Measurements from ENCODE around the gene PPP1R17.

DNA sequence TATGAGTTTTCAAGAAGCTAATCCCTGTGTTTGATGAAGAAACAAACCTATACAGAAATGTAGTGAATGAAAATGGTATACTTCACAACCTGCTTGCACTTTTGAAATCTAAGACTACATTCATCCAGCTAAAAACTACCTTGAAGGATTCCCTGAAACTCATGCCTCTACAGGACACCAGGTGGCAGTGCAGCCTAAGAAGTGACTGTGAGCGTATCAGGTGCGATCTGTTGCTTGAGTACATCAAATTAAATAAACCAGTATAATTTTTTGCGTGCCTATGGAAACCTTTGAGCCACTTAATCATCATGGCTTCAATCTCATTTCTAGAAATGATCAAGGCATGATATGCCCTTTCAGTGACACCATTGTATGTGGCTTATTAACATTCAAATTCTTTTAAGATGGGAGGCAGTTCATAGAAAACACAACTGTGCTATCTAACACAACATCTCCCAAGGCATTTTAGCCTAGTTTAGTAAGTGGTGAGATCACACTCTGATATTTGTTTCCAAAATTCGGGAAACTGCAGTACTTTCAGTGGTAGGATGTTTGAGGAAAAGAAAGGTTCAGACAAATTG, 57.4 kb downstream of the PPP1R17 start:
- TF ChIP-seq POLR2A (IDR thresholded peaks at IDR 0.05) = no peak
- TF ChIP-seq, protein P1, sequence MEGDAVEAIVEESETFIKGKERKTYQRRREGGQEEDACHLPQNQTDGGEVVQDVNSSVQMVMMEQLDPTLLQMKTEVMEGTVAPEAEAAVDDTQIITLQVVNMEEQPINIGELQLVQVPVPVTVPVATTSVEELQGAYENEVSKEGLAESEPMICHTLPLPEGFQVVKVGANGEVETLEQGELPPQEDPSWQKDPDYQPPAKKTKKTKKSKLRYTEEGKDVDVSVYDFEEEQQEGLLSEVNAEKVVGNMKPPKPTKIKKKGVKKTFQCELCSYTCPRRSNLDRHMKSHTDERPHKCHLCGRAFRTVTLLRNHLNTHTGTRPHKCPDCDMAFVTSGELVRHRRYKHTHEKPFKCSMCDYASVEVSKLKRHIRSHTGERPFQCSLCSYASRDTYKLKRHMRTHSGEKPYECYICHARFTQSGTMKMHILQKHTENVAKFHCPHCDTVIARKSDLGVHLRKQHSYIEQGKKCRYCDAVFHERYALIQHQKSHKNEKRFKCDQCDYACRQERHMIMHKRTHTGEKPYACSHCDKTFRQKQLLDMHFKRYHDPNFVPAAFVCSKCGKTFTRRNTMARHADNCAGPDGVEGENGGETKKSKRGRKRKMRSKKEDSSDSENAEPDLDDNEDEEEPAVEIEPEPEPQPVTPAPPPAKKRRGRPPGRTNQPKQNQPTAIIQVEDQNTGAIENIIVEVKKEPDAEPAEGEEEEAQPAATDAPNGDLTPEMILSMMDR (IDR thresholded peaks at IDR 0.05) = peak; percentile 76 to 91 (median 84)
- TF ChIP-seq EP300 (IDR thresholded peaks at IDR 0.05) = no peak

Measured in gastroesophageal sphincter (tissue), 3 donors.